GM21360 (cell line): ENCODE measurements around the gene GP5.

ENCODE experiments used
- ATAC-seq: cut with Tn5 transposase; IDR thresholded peaks from one replicate; pipeline ENCODE4 v1.9.1; 2021; ENCODE audit warnings: mild to moderate bottlenecking, moderate library complexity; ENCODE audit not compliant: unreplicated experiment

The GP5 gene

GRCh38 chr3:194399166-194399565, at the start of gene GP5:
Gene GP5, minus strand, starts transcription at chr3:194399266. Its CDS starts 984 bp downstream, at chr3:194398282.
- no peak for ATAC-seq

- ATAC-seq: no peak
These were observed 48.6 kb upstream of the GP5 start for GRCh38 chr3:194447657-194448056.

GRCh38 chr3:194447161-194447560, 48.1 kb upstream of the GP5 start:
- no peak for ATAC-seq

GRCh38 chr3:194446754-194447153, 47.7 kb upstream of the GP5 start:
- ATAC-seq: no peak

GRCh38 chr3:194446172-194446571, 47.1 kb upstream of the GP5 start:
- ATAC-seq: no peak

GRCh38 chr3:194443901-194444300, 44.8 kb upstream of the GP5 start:
- ATAC-seq: no peak

- no peak for ATAC-seq
These were observed 41.7 kb upstream of the GP5 start for GRCh38 chr3:194440756-194441155.

GRCh38 chr3:194439881-194440550, 41.0 kb upstream of the GP5 start:
- ATAC-seq: no peak

GRCh38 chr3:194434503-194434902, 35.4 kb upstream of the GP5 start:
- ATAC-seq: no peak

- ATAC-seq: no peak
These were observed 32.5 kb upstream of the GP5 start for GRCh38 chr3:194431554-194431953.

- no peak for ATAC-seq
These were observed 26.3 kb upstream of the GP5 start for GRCh38 chr3:194425399-194425798.

- ATAC-seq: no peak
These were observed 25.9 kb upstream of the GP5 start for GRCh38 chr3:194424953-194425352.

GRCh38 chr3:194424373-194424772, 25.3 kb upstream of the GP5 start:
- no peak for ATAC-seq

- no peak for ATAC-seq
These were observed 24.3 kb upstream of the GP5 start for GRCh38 chr3:194423317-194423716.

- no peak for ATAC-seq
These were observed 23.1 kb upstream of the GP5 start for GRCh38 chr3:194422188-194422587.

GRCh38 chr3:194418671-194419070, 19.6 kb upstream of the GP5 start:
- no peak for ATAC-seq

GRCh38 chr3:194407423-194407822, 8.4 kb upstream of the GP5 start:
- no peak for ATAC-seq

GRCh38 chr3:194405766-194406165, 6.7 kb upstream of the GP5 start:
- ATAC-seq: no peak

- ATAC-seq: no peak
These were observed 5.5 kb upstream of the GP5 start for GRCh38 chr3:194404365-194405140.

- no peak for ATAC-seq
These were observed 2.8 kb upstream of the GP5 start for GRCh38 chr3:194401868-194402329.

GRCh38 chr3:194401346-194401745, 2.3 kb upstream of the GP5 start:
- ATAC-seq: no peak

- no peak for ATAC-seq
These were observed 877 bp upstream of the GP5 start for GRCh38 chr3:194399874-194400411.
